Prostate gland (tissue), 2 donors: ENCODE data around the gene CAMKMT. TPM values are rescaled to one million over a fixed set of nuclear protein-coding genes. Genes with fewer than 3 reads are reported as not detected.

ENCODE experiments used
- DNase-seq: peaks from one replicate; pipeline ENCODE4 v3.0.0-alpha.2; 2019; ENCODE audit warnings: low spot score
- H3K27ac ChIP-seq, 2 donors: fragments of 200-600 bp; sonication (generic); 2 replicates each; pipeline ENCODE4 v1.5.1; 2017 to 2019
- H3K27me3 ChIP-seq: fragments of 200-600 bp; sonication (generic); replicated peaks from 2 replicates; pipeline ENCODE4 v1.5.1; 2019; ENCODE audit not compliant: insufficient read depth
- H3K36me3 ChIP-seq, 2 donors: fragments of 200-600 bp; sonication (generic); 1 replicate in 1 of 2; 2 replicates in 1 of 2; pipeline versions ENCODE4 v1.5.1 to v1.8.1; 2017 to 2019
- H3K4me1 ChIP-seq: fragments of 200-600 bp; sonication (generic); replicated peaks from 2 replicates; pipeline ENCODE4 v1.5.1; 2019
- H3K4me3 ChIP-seq, 2 donors: fragments of 200-600 bp; sonication (generic); 2 replicates each; pipeline ENCODE4 v1.5.1; 2017 to 2019
- H3K9me3 ChIP-seq: fragments of 200-600 bp; sonication (generic); 2 replicates; pipeline ENCODE4 v1.5.1; 2017
- POLR2A ChIP-seq: fragments of 450-650 bp; IDR thresholded peaks from one replicate; pipeline ENCODE4 v1.6.1; 2016; ENCODE audit warnings: antibody characterized with exemption, mild to moderate bottlenecking
- POLR2AphosphoS5 ChIP-seq: sonication (generic); formaldehyde crosslinking; IDR thresholded peaks from one replicate; pipeline ENCODE4 v1.6.1; 2017; ENCODE audit warnings: antibody characterized with exemption
- WGBS: methylation state at CpG from one replicate; pipeline ENCODE4 v1.1.5; 2018; 5-methylcytosine and 5-hydroxymethylcytosine counted together
- intact Hi-C: fragments of 100-400 bp; cut with DNase I; formaldehyde crosslinking; loops from one replicate; pipeline ENCODE4 v1.14.2; 2022
- total RNA-seq, 2 donors: library from RNA; depleted of rRNA; stranded (reverse); fragments of >200 nt; gene quantifications; one replicate each; pipeline ENCODE4 v1.1.0, GENCODE V29; 2016
- TF ChIP-seq, protein P1 (sequence below), 4 experiments: fragments of 200-600 bp in 2 of 4; fragments of 450-650 bp in 2 of 4; sonication (generic) in 2 of 4; IDR thresholded peaks; 1 replicate in 3 of 4; 2 replicates in 1 of 4; pipeline ENCODE4 v1.5.1; 2016 to 2019; ENCODE audit warnings: antibody characterized with exemption in 4 of 4, mild to moderate bottlenecking in 2 of 4, moderate library complexity in 2 of 4

Gene CAMKMT
- total RNA-seq, 2 donors from 2014 or later, result 5.4 to 7.6 TPM

GRCh38 chr2:44689516-44689915 is 327.8 kb downstream of the CAMKMT start:
- TF ChIP-seq POLR2AphosphoS5 (no peak), POLR2A (no peak)
- TF ChIP-seq, protein P1, sequence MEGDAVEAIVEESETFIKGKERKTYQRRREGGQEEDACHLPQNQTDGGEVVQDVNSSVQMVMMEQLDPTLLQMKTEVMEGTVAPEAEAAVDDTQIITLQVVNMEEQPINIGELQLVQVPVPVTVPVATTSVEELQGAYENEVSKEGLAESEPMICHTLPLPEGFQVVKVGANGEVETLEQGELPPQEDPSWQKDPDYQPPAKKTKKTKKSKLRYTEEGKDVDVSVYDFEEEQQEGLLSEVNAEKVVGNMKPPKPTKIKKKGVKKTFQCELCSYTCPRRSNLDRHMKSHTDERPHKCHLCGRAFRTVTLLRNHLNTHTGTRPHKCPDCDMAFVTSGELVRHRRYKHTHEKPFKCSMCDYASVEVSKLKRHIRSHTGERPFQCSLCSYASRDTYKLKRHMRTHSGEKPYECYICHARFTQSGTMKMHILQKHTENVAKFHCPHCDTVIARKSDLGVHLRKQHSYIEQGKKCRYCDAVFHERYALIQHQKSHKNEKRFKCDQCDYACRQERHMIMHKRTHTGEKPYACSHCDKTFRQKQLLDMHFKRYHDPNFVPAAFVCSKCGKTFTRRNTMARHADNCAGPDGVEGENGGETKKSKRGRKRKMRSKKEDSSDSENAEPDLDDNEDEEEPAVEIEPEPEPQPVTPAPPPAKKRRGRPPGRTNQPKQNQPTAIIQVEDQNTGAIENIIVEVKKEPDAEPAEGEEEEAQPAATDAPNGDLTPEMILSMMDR (IDR thresholded peaks at IDR 0.05), result no peak
- intact Hi-C loops, result no loop called here
- H3K9me3 ChIP-seq, result no peaks in the 10 kb centered on the region
- H3K4me1 ChIP-seq, result no peaks in the 10 kb centered on the region
- H3K27ac ChIP-seq, result no peak overlapping the region
- no peak overlapping the region for H3K4me3 ChIP-seq
- no peaks in the 10 kb centered on the region for H3K36me3 ChIP-seq
- no peak for DNase-seq
- no peaks in the 10 kb centered on the region for H3K27me3 ChIP-seq
- 88% methylated on average over 1 of the region's 1 CpG for WGBS

GRCh38 chr2:44691174-44691785 is 329.5 kb downstream of the CAMKMT start:
- 88% methylated on average over 10 of the region's 10 CpGs for WGBS
- Histone ChIP-seq H3K27ac (no peak overlapping the region), H3K36me3 (no peaks in the 10 kb centered on the region), H3K4me1 (no peaks in the 10 kb centered on the region), H3K27me3 (no peaks in the 10 kb centered on the region), H3K9me3 (no peaks in the 10 kb centered on the region), H3K4me3 (no peak overlapping the region)
- intact Hi-C loops, result no loop called here
- TF ChIP-seq POLR2A, result no peak
- TF ChIP-seq, protein P1 (IDR thresholded peaks at IDR 0.05), result no peak
- no peak for TF ChIP-seq POLR2AphosphoS5
- DNase-seq, result no peak

GRCh38 chr2:44692821-44693220 is 331.1 kb downstream of the CAMKMT start:
- TF ChIP-seq POLR2AphosphoS5, result no peak
- TF ChIP-seq, protein P1 (IDR thresholded peaks at IDR 0.05), result no peak
- TF ChIP-seq POLR2A, result no peak
- Histone ChIP-seq H3K4me1 (no peaks in the 10 kb centered on the region), H3K27ac (no peak overlapping the region), H3K9me3 (no peaks in the 10 kb centered on the region), H3K27me3 (no peaks in the 10 kb centered on the region), H3K36me3 (no peaks in the 10 kb centered on the region), H3K4me3 (no peak overlapping the region)
- DNase-seq, result no peak
- WGBS, result 94% methylated on average over 4 of the region's 4 CpGs
- intact Hi-C loops, result no loop called here

DNA sequence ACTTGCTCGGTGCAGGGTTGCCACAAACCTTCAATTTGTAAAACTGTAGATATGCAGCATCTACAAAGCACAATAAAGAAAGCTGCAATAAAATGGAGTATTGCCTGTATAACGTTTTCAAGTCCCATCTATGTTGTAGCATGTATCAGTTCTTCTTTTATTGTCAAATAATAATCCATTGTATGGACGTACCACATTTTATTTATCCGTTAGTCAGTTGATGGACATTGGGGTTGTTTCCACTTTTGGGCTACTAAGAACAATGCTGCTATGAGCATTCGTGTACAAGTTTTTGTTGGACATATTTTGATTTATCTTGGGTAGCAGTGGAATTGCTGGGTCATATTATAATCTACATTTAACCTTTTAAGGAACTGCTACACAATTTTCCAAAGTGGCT is 339.1 kb downstream of the CAMKMT start:
- no peak overlapping the region for H3K4me3 ChIP-seq
- H3K4me1 ChIP-seq, result no peaks in the 10 kb centered on the region
- TF ChIP-seq POLR2A (no peak), POLR2AphosphoS5 (no peak)
- TF ChIP-seq, protein P1 (IDR thresholded peaks at IDR 0.05), result no peak
- no peak for DNase-seq
- WGBS, result 91% methylated on average over 5 of the region's 5 CpGs
- H3K27me3 ChIP-seq, result no peaks in the 10 kb centered on the region
- no peaks in the 10 kb centered on the region for H3K9me3 ChIP-seq
- no peak overlapping the region for H3K27ac ChIP-seq
- intact Hi-C loops, result no loop called here
- H3K36me3 ChIP-seq, result no peaks in the 10 kb centered on the region

- no peak for DNase-seq
- 69% methylated on average over 5 of the region's 5 CpGs for WGBS
- Histone ChIP-seq H3K4me1 (no peaks in the 10 kb centered on the region), H3K9me3 (no peaks in the 10 kb centered on the region), H3K27me3 (no peaks in the 10 kb centered on the region), H3K36me3 (no peaks in the 10 kb centered on the region), H3K4me3 (no peak overlapping the region), H3K27ac (no peak overlapping the region)
- TF ChIP-seq POLR2AphosphoS5 (no peak), POLR2A (no peak)
- TF ChIP-seq, protein P1 (IDR thresholded peaks at IDR 0.05), result no peak
- intact Hi-C loops, result no loop called here
Observed at GRCh38 chr2:44705356-44705755, 343.6 kb downstream of the CAMKMT start.
